Measurements from ENCODE around the gene MYRFL.

The MYRFL gene

GRCh38 chr12:69837657-69838415 lies 12.8 kb downstream of the MYRFL start:
- in situ Hi-C loops (cut with HindIII; ENCODE audit: low sequenced_read_pairs): no loop called here
- no peak for TF ChIP-seq CTCF (IDR thresholded peaks at IDR 0.05; ENCODE audit: low read depth, low read length, missing control alignments)
- H3K4me3 ChIP-seq (ENCODE audit: low read depth, low read length): no peak overlapping the region
- DNase-seq (ENCODE audit: low read depth): no peak

- DNase-seq (ENCODE audit: low read depth): no peak
- TF ChIP-seq CTCF (IDR thresholded peaks at IDR 0.05; ENCODE audit: low read depth, low read length, missing control alignments): no peak
- in situ Hi-C loops (cut with HindIII; ENCODE audit: low sequenced_read_pairs): no loop called here
- H3K4me3 ChIP-seq (ENCODE audit: low read depth, low read length): no peak overlapping the region
These were observed 15.7 kb downstream of the MYRFL start for GRCh38 chr12:69840727-69841126.

- H3K4me3 ChIP-seq (ENCODE audit: low read depth, low read length): no peak overlapping the region
- no peak for TF ChIP-seq CTCF (IDR thresholded peaks at IDR 0.05; ENCODE audit: low read depth, low read length, missing control alignments)
- no peak for DNase-seq (ENCODE audit: low read depth)
- in situ Hi-C loops (cut with HindIII; ENCODE audit: low sequenced_read_pairs): no loop called here
These were observed 18.6 kb downstream of the MYRFL start for GRCh38 chr12:69843608-69844007.

- no peak for TF ChIP-seq CTCF (IDR thresholded peaks at IDR 0.05; ENCODE audit: low read depth, low read length, missing control alignments)
- in situ Hi-C loops (cut with HindIII; ENCODE audit: low sequenced_read_pairs): no loop called here
- no peak for DNase-seq (ENCODE audit: low read depth)
- no peak overlapping the region for H3K4me3 ChIP-seq (ENCODE audit: low read depth, low read length)
These were observed 19.4 kb downstream of the MYRFL start for GRCh38 chr12:69844416-69844815.

GRCh38 chr12:69844836-69845235 lies 19.8 kb downstream of the MYRFL start:
- no peak for DNase-seq (ENCODE audit: low read depth)
- in situ Hi-C loops (cut with HindIII; ENCODE audit: low sequenced_read_pairs): no loop called here
- H3K4me3 ChIP-seq (ENCODE audit: low read depth, low read length): no peak overlapping the region
- no peak for TF ChIP-seq CTCF (IDR thresholded peaks at IDR 0.05; ENCODE audit: low read depth, low read length, missing control alignments)

GRCh38 chr12:69846976-69847375 lies 21.9 kb downstream of the MYRFL start:
- no peak overlapping the region for H3K4me3 ChIP-seq (ENCODE audit: low read depth, low read length)
- in situ Hi-C loops (cut with HindIII; ENCODE audit: low sequenced_read_pairs): no loop called here
- TF ChIP-seq CTCF (IDR thresholded peaks at IDR 0.05; ENCODE audit: low read depth, low read length, missing control alignments): no peak

More at GRCh38 chr12:69846976-69847375, 21.9 kb downstream of the MYRFL start:
- DNase-seq (ENCODE audit: low read depth): no peak

Data from astrocyte of the cerebellum (primary cell).